Measurements from ENCODE around the gene LARP4B. TPM values are rescaled to one million over a fixed set of nuclear protein-coding genes. Genes with fewer than 3 reads are reported as not detected.

The LARP4B gene
- total RNA-seq, 1 experiment from 2014 or later = 122 TPM

DNA sequence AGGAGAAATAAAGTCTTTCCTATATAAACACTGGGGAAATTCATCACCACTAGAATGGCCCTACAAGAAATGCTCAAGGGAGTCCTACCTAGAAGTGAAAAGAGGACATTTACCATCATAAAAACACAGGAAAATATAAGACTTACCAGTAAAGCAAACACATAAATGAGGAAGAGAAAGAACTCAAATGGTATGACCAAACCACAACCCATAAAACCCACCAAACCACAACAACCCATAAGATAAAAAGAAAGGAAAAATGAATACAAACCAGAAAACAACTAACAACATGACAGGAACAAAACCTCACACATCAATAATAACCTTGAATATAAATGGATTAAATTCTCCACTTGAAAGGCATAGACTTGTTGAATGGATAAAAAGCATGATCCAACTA is 170.1 kb downstream of the LARP4B start:
- RAD21 ChIA-PET (ENCODE audit: low non-redundant PET in 1 of 2, low total read pairs in 2 of 2, uncharacterized antibody in 2 of 2, unreplicated experiment in 2 of 2) = no interaction called here
- peaks cover 0 to 10% of the 10 kb centered on the region in 2 experiments; a peak in 1 of 4 replicates for H3K9me3 ChIP-seq (ENCODE audit: control insufficient read depth in 1 of 2, insufficient read depth in 1 of 2, low read depth in 1 of 2, low read length in 2 of 2)
- H2AFZ ChIP-seq (ENCODE audit: low read depth, low read length, poor library complexity, severe bottlenecking) = no peak overlapping the region
- H3K4me2 ChIP-seq (ENCODE audit: low read length) = no peak overlapping the region
- no peaks in the 10 kb centered on the region for H3K4me1 ChIP-seq (ENCODE audit: control insufficient read depth in 1 of 2, insufficient read depth in 2 of 2, low read length in 2 of 2)
- intact Hi-C loops (cut with micrococcal nuclease) = no loop called here
- CTCF ChIA-PET = no interaction called here
- no peak for DNase-seq (ENCODE audit: low read depth, low spot score)
- TF ChIP-seq SRF (IDR thresholded peaks at IDR 0.05; ENCODE audit: low read depth) (no peak), CBX3 (IDR thresholded peaks at IDR 0.05; ENCODE audit: low read depth) (no peak), SP1 (IDR thresholded peaks at IDR 0.05; ENCODE audit: low read depth) (no peak), ATF3 (IDR thresholded peaks at IDR 0.05) (no peak), CEBPB (IDR thresholded peaks at IDR 0.05; ENCODE audit: low read depth) (no peak), TCF7L2 (IDR thresholded peaks at IDR 0.05; ENCODE audit: borderline replicate concordance, extremely low read depth, insufficient read depth, insufficient read length) (no peak), JUND (IDR thresholded peaks at IDR 0.05) (no peak)
- no peaks in the 10 kb centered on the region; the same call in 1 of the 2 replicates for H3K27me3 ChIP-seq (ENCODE audit: insufficient read depth, low read length)
- POLR2A ChIA-PET = no interaction called here
- no peaks in the 10 kb centered on the region for H3K9me2 ChIP-seq (ENCODE audit: insufficient read depth)
- H3K9ac ChIP-seq (ENCODE audit: low read length) = no peak overlapping the region
- no peaks in the 10 kb centered on the region for H4K20me1 ChIP-seq (ENCODE audit: insufficient read depth)
- no peak overlapping the region for H3K4me3 ChIP-seq (replicated peaks in 1 of 2; ENCODE audit: low read depth in 1 of 2, low read length in 2 of 2)
- no peak overlapping the region for H3K27ac ChIP-seq (ENCODE audit: low read depth, low read length)
- H3K36me3 ChIP-seq (ENCODE audit: control insufficient read depth in 1 of 2, insufficient read depth in 2 of 2, low read length in 2 of 2) = no peaks in the 10 kb centered on the region
- H3K79me2 ChIP-seq (ENCODE audit: insufficient read depth, low read length) = no peaks in the 10 kb centered on the region
- BruUV-seq (replicated peaks) = no TSS peak
- no peak for ATAC-seq

GRCh38 chr10:760622-761021 is 170.9 kb downstream of the LARP4B start:
- H3K9me2 ChIP-seq (ENCODE audit: insufficient read depth) = no peaks in the 10 kb centered on the region
- no peak overlapping the region for H3K9ac ChIP-seq (ENCODE audit: low read length)
- intact Hi-C loops (cut with micrococcal nuclease) = no loop called here
- H3K36me3 ChIP-seq (ENCODE audit: control insufficient read depth in 1 of 2, insufficient read depth in 2 of 2, low read length in 2 of 2) = no peaks in the 10 kb centered on the region
- no peaks in the 10 kb centered on the region for H3K79me2 ChIP-seq (ENCODE audit: insufficient read depth, low read length)
- ATAC-seq (no peak), DNase-seq (ENCODE audit: low read depth, low spot score) (no peak)
- no peak overlapping the region for H2AFZ ChIP-seq (ENCODE audit: low read depth, low read length, poor library complexity, severe bottlenecking)
- TF ChIP-seq POLR2A (IDR thresholded peaks at IDR 0.05; ENCODE audit: borderline replicate concordance, extremely low read depth, insufficient read depth, insufficient read length) = no peak
- no peak for TF ChIP-seq CEBPB (IDR thresholded peaks at IDR 0.05; ENCODE audit: low read depth)
- no peak for TF ChIP-seq ZBTB33 (IDR thresholded peaks at IDR 0.05; ENCODE audit: extremely low read depth, insufficient replicate concordance, low read length)
- POLR2A ChIA-PET = no interaction called here
- H3K4me2 ChIP-seq (ENCODE audit: low read length) = no peak overlapping the region
- H3K9me3 ChIP-seq (ENCODE audit: control insufficient read depth in 1 of 2, insufficient read depth in 1 of 2, low read depth in 1 of 2, low read length in 2 of 2) = peaks cover 0 to 10% of the 10 kb centered on the region in 2 experiments; a peak in 1 of 4 replicates
- no peak overlapping the region for H3K4me3 ChIP-seq (replicated peaks in 1 of 2; ENCODE audit: low read depth in 1 of 2, low read length in 2 of 2)
- RAD21 ChIA-PET (ENCODE audit: low non-redundant PET in 1 of 2, low total read pairs in 2 of 2, uncharacterized antibody in 2 of 2, unreplicated experiment in 2 of 2) = no interaction called here
- CTCF ChIA-PET = no interaction called here
- H3K27ac ChIP-seq (ENCODE audit: low read depth, low read length) = no peak overlapping the region
- BruUV-seq (replicated peaks) = no TSS peak
- no peaks in the 10 kb centered on the region; the same call in 1 of the 2 replicates for H3K27me3 ChIP-seq (ENCODE audit: insufficient read depth, low read length)
- no peaks in the 10 kb centered on the region for H4K20me1 ChIP-seq (ENCODE audit: insufficient read depth)
- H3K4me1 ChIP-seq (ENCODE audit: control insufficient read depth in 1 of 2, insufficient read depth in 2 of 2, low read length in 2 of 2) = no peaks in the 10 kb centered on the region

Data from HCT116 (cell line).